Right lobe of liver (tissue), 4 donors: ENCODE data around the gene PARM1.

Experiments
- POLR2A ChIP-seq: fragments of 450-650 bp; IDR thresholded peaks from one replicate; pipeline ENCODE4 v1.6.1; 2017; ENCODE audit warnings: antibody characterized with exemption, mild to moderate bottlenecking
- TF ChIP-seq, protein P1 (sequence below), 4 donors: fragments of 200-600 bp in 3 of 4; fragments of 450-650 bp in 1 of 4; IDR thresholded peaks; one replicate each; pipeline versions ENCODE4 v1.5.1 to v1.8.0; 2016 to 2022; ENCODE audit warnings: antibody characterized with exemption in 4 of 4, mild to moderate bottlenecking in 2 of 4
- donor health status: DM: no; HTN: no; CAD: no.
- donor health status: DM: no; HTN: no; CAD: no.
- donor health status: DM: no; HTN: yes; CAD: no.

DNA sequence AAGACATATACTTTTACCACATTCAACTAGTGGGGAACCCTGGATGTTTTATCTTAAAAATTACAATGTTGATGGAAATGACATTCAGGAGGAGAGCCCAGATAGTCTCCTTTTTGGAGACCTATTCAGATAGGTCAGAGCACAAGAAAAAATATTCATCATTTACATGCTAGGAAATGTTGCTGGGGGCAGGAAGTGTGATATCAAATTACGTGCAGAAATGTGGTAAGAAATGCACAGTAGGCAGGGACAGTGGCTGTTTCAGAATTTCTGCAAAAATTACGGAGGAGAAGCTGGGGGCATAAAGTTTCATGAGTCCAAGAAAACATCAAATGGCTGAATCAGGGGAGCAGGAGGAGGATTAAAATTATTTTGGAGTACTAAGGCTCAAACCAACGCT is 8.2 kb downstream of the PARM1 start:
- TF ChIP-seq, protein P1, sequence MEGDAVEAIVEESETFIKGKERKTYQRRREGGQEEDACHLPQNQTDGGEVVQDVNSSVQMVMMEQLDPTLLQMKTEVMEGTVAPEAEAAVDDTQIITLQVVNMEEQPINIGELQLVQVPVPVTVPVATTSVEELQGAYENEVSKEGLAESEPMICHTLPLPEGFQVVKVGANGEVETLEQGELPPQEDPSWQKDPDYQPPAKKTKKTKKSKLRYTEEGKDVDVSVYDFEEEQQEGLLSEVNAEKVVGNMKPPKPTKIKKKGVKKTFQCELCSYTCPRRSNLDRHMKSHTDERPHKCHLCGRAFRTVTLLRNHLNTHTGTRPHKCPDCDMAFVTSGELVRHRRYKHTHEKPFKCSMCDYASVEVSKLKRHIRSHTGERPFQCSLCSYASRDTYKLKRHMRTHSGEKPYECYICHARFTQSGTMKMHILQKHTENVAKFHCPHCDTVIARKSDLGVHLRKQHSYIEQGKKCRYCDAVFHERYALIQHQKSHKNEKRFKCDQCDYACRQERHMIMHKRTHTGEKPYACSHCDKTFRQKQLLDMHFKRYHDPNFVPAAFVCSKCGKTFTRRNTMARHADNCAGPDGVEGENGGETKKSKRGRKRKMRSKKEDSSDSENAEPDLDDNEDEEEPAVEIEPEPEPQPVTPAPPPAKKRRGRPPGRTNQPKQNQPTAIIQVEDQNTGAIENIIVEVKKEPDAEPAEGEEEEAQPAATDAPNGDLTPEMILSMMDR (IDR thresholded peaks at IDR 0.05), result no peak
- TF ChIP-seq POLR2A, result no peak
